RKO (cell line): Measurements from ENCODE around the gene TAF10.
A peak's percentile ranks its signal among the peaks of the same experiment; 100 is the strongest.

Experiments
- DNase-seq: peaks from one replicate; pipeline ENCODE4 v3.0.0-alpha.2; 2016; ENCODE audit warnings: low spot score

Gene TAF10

DNA sequence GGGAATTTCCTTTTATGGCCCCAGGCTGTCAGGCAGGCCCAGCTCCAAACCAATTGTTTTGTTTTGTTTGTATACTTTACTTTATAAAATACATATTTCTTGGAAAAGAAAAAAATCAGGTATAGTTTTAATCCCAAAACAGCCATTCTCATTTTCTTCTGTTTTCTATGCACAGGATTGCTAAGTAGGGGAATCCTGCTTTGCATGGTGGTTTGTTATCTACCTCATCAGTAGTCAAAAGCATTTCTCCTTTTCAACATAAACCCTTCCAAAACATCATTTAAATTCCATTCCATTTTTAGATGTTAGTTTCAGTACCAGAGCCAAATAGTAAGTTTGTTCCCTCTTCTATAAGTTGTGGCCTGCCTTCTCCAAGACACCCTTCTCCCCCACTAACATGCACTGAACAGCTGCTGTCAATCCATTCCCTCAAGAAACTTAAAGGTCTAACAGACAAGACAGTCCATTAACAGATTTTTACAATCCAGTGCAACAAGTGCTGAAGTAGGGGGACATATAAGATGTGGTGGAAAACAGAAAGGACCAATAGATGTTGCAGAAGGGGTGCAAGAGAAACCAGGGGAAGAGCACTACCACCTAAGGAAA is 4.7 kb downstream of the TAF10 start:
- DNase-seq, result no peak

DNA sequence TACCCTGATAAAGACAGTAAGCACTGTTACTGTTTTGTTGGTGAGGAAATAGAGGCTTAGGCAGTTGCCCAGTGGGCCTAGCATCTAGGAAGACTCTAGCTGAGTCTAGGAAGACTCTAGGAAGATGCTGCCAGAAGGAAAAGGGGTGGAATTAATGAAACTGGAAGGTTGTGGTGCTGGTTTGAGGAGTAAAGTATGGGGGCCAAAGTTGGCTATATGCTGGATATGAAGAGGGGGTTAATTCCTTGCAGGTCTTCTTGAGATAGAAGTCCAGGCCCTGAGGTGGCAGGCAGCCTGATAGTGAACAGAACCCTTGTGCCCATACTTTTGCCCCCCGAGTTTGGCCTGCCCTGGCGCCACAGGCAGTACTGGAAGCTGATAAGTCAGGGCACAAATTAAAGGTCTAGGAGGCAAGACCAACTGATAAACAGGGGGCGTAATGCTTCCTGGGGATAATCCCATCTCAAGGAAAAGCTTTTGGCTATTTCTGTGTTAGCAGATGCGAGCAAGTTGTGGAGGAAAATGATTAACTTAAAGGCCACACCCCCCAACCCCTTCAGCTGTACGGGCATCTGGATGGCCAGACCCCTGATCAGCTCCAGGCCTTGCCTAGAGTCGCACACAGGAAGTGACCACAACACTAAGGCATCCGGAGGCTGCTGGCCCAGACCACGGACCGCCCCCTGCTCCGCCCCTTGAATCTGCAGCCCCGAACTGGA is 5.4 kb downstream of the TAF10 start:
- peak; percentile 96 for DNase-seq

DNA sequence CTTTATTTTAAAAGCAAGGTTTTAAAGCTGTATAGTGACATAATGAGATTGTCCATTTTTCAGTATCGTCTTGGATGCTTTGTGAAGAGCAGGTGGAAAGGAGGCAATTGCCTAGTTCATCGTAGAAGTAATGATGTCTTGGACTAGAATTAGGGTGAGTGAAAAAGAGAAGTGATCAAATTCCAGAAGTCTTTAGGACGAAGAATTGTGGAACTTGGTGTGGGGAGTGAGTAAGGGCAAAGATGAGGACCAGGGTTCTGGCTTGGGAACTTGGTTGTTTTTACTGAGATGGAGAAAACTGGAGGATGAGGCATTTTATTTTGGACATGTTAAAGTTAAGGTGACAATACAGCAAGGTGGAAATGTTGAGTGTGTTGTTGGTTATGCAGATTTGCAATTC is 7.2 kb downstream of the TAF10 start:
- DNase-seq, result peak; percentile 15

- peak; percentile 81 for DNase-seq
Measured at GRCh38 chr11:6604081-6604626, 7.9 kb downstream of the TAF10 start.

DNA sequence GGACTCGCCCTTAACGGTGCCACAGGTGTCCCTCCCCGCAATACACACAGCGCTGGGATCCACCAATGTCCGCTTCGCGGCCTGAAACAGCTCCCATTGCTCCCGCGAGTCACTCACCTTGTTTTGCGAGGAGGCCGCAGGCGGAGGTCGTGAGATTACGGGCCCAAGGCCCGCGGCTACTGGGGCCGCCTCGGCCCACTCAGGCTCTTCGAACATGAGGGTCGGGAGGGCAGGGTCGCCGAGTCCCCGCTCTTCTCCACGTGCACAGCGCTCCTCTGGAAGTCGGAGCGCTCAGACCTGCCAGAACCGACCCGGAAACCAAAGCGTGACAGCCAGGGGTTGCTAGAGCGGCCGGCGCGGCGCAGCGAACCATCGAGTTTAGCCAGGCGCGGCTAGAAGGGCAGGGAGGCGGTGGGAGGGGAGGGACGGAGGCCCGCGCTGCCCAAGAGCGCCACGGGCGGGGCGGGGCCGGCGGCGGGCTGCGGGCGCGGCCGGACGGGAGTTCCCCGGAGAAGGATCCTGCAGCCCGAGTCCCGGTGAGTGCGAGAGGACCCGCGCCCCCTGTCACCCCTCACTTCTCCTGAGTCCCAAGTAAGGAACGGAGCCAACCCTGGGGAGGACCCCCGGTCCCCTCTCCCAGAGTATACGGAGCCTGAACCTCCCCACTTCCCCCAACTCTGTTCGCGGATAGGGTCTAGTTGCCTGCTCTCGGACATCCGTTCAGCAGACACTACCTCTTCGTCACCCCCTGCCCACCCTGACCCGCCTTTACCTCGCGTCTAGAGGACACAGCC is 8.5 kb downstream of the TAF10 start, which contains the start of the genes ILK and RRP8:
Gene ILK (plus strand): TSS at position 488 of the 794 bp plus-strand sequence. CDS start 498 bp downstream, outside the sequence.
Gene RRP8 (minus strand): TSS at position 330 of the 794 bp plus-strand sequence. CDS start 114 bp downstream, at position 216.
- DNase-seq, result peak; percentile 90

- no peak for DNase-seq
Measured at GRCh38 chr11:6602096-6602940, 9.7 kb downstream of the TAF10 start.

GRCh38 chr11:6601041-6601461 is 11.0 kb downstream of the TAF10 start:
- DNase-seq, result no peak

- no peak for DNase-seq
Measured at GRCh38 chr11:6599881-6600390, 12.1 kb downstream of the TAF10 start.

GRCh38 chr11:6599449-6599848 is 12.6 kb downstream of the TAF10 start:
- DNase-seq, result no peak

- DNase-seq, result no peak
Measured at GRCh38 chr11:6598555-6598954, 13.5 kb downstream of the TAF10 start.

DNA sequence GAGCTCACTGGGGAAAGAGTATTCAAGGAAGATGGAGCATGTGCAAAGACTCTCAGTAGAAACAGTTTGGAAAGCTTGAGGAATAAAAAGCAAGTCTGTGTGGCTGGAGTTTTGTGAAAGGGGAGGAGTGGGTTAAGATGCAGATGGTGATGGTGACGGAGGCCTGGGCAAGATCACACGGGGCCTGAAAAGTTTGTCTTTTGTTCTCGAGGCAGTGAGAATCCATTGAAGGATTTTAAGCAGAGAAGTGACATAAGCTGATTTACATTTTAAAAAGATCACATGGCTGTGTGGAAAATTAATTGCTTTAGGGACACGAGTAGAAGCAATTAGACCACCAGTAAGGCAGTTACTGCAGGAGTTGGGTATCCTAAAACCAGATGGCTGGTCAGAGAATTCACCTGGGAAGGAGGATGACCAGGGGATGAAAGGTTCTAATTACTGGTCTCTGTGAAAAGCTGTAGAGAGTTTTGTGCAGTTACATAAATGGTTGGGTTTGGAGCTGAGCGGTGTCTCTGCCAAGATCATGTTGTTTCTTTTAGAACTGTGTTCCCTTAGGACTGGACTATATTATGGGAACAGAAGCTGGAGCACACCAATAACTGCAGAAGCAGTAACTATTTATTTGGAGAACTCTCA is 15.7 kb downstream of the TAF10 start:
- no peak for DNase-seq

DNA sequence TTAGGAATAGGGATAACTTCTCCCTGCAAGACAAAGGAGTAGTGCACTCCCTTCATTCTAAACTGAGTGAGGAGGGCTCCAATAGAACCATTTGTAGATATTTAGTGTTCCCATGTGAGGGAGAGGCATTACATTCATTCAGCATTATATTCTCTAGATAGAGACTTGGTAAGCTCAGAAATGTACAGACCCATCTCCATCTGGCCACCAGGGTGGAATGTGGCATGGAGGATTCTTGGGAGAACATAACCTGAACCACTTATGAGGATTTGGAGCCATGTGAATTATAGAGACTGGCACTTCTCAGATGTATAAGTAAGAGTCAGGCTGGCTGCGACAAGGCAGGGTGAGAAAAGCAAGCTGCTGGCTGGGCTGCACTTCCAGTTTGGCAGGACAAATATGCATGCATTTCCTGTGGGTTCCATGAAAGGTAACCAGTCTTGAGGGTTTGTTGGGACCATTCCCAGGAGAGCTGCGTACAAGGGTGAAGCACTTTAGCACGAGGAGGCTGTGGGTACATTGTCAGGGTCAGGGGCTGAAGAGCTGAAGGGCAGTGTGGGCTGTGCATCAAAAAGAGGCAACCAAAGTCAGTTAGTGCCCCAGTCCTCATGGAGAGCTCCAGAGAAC is 17.8 kb downstream of the TAF10 start:
- DNase-seq, result no peak

DNA sequence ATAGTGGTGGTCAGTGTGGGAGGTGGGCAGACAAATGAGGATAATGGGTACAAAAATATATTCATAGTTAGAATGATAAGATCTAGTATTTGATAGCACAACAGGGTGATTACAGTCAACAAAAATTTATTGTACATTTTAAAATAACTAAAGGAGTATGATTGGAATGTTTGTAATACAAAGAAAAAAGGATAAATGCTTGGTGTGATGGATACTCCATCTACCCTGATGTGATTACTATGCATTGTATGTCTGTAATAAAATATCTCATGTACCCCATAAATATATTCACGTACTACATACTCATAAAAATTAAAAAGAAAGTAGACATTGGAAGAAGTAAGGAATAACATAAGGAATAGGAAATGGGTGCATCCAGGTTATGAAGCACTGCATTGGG is 24.0 kb downstream of the TAF10 start:
- no peak for DNase-seq

DNA sequence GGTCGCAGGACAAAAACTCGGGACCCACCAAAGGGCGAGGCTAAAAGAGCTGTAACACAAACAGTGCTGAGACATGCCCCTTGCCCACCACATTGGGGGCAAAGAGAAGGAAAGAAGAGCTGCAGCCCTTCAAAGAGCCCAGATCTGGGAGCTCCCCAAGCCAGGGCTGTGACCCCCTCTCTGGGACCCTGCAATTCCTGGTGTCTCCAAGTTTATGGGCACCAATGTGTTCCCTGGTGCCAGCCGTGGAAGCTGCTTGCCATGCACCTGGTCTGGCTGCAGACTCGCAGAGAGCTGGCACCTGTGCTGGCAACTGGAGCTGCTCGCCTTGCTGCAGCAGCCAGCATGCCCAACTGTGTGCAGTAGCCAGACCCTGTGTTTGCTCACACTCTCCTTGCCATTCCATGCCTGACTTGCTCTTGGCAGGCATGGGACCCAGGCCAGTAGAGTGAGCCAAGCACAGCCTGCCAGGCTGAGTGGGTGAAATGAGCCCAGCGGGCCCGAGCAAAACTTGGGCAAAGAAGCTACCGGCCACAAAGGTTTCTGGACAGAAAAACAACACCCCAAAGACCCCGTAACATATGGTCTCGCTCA is 24.6 kb downstream of the TAF10 start:
- DNase-seq, result no peak

DNA sequence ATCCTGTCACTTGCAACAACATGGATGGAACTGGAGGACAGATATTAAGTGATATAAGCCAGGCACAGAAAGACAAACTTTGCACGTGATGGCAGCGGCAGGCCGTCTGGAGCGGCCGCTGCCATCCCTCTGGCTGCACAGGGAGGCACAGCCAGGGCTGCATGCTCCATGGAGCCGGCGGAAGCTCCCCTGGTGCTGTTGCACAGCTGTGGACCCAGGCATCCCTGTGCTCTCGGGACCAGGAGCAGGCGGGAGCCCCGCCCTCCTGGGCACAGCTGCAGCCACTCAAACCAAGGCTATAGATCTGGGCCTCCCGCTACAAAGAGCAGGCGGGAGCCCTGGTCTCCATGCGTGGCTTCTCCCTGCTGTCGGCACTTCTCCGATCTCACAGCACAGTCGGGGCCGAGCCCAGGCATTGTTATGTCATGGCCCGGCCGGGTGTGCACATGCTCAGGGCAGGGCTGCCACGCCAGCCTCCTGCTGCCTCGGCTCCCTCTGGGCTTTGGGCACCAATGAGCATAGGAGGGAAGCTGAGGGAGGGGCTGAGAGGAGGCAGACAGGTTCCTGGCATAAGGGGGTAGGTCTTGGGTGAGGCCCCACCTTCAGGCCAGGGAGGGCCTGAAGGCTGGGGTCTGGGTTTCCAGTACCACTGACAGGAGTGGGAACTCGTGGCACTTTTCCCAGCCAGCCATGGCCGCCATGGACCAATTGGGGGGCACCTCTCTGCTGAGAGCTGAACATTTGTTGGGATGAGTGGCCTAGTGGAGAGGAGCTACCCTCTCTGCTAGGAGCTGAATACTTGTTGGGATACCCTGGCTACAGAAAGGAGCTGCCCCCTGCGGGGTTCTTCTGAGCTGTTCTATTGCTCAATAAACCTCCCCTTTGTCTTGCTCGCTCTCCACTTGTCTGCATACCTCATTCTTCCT is 25.3 kb downstream of the TAF10 start:
- no peak for DNase-seq

- DNase-seq, result no peak
Measured at GRCh38 chr11:6584528-6584927, 27.5 kb downstream of the TAF10 start.

DNA sequence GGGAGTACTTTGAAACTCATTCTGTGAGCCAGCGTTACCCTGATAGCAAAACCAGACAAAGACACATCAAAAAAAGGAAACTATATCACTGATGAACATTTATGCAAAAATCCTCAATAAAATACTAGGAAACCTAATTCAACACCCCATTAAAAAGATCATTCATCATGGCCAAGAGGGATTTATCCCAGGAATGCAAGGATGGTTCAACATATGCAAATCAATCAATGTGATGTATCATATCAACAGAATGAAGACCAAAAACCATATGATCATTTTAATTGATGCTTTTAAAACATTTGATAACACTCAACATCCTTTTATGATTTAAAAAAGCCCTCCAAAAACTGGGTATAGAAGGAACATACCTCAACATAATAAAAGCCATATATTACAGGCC is 28.4 kb downstream of the TAF10 start:
- no peak for DNase-seq

GRCh38 chr11:6579681-6580080 is 32.3 kb downstream of the TAF10 start:
- DNase-seq, result no peak

GRCh38 chr11:6578134-6578533 is 33.9 kb downstream of the TAF10 start:
- DNase-seq, result no peak
